HepG2 (cell line): Measurements from ENCODE around the gene H3-3A. TPM values are rescaled to one million over a fixed set of nuclear protein-coding genes. Genes with fewer than 3 reads are reported as not detected.

Experiments used
- LCORL ChIP-seq, 2 experiments: fragments of 450-650 bp in 1 of 2; sonication (generic) in 1 of 2; formaldehyde crosslinking in 1 of 2; IDR thresholded peaks; 2 replicates each; pipeline versions ENCODE4 v1.5.0 to v1.6.1; 2017 to 2020; ENCODE audit warnings: antibody characterized with exemption in 1 of 2, missing genetic modification reagents in 1 of 2
- SP1 ChIP-seq, 2 experiments: fragments of 450-650 bp in 1 of 2; sonication (generic) in 1 of 2; formaldehyde crosslinking in 1 of 2; IDR thresholded peaks; 2 replicates each; pipeline versions ENCODE4 v1.4.0 to v1.6.1; 2016 to 2020; ENCODE audit warnings: missing genetic modification reagents in 1 of 2
- SYNCRIP ChIP-seq: fragments of 200-400 bp; formaldehyde crosslinking; IDR thresholded peaks from 2 replicates; pipeline ENCODE4 v1.6.1; 2018; ENCODE audit warnings: mild to moderate bottlenecking, low read depth, low read length; ENCODE audit not compliant: insufficient read depth
- TBP ChIP-seq: sonication (generic); formaldehyde crosslinking; IDR thresholded peaks from 2 replicates; pipeline ENCODE4 v1.5.0; 2020; ENCODE audit warnings: missing genetic modification reagents
- ZBTB8A ChIP-seq: sonication (generic); formaldehyde crosslinking; IDR thresholded peaks from 2 replicates; pipeline ENCODE4 v1.4.0; 2020; ENCODE audit warnings: mild to moderate bottlenecking, low read depth, missing genetic modification reagents, borderline replicate concordance
- ZFP62 ChIP-seq: sonication (generic); formaldehyde crosslinking; IDR thresholded peaks from 2 replicates; pipeline ENCODE4 v1.4.0; 2020; ENCODE audit warnings: missing genetic modification reagents
- ZNF350 ChIP-seq: sonication (generic); formaldehyde crosslinking; IDR thresholded peaks from 2 replicates; pipeline ENCODE4 v1.4.0; 2020; ENCODE audit warnings: mild to moderate bottlenecking, low read depth, missing genetic modification reagents, borderline replicate concordance
- ZNF556 ChIP-seq: sonication (generic); formaldehyde crosslinking; IDR thresholded peaks from 2 replicates; pipeline ENCODE4 v1.4.0; 2020; ENCODE audit warnings: mild to moderate bottlenecking, missing genetic modification reagents, borderline replicate concordance
- polyA plus RNA-seq, 8 experiments: library from polyadenylated mRNA; depleted of rRNA in 3 of 8; stranded (reverse) in 7 of 8; unstranded in 1 of 8; fragments of >200 nt; fragmentation: Illumina TruSeq in 4 of 8; extraction: Trizol in 4 of 8; gene quantifications; 2 replicates each; pipeline versions ENCODE4 v1.2.1 to v1.2.3, GENCODE V29; 2011 to 2016; ENCODE audit warnings: low read depth in 4 of 8, missing spikeins in 1 of 8, mixed read lengths in 1 of 8; ENCODE audit not compliant: insufficient read depth in 1 of 8
- total RNA-seq, 5 experiments: library from RNA; depleted of rRNA; stranded (reverse); fragments of >200 nt; fragmentation: Illumina TruSeq; extraction: Trizol; gene quantifications; 2 replicates each; pipeline ENCODE4 v1.2.3, GENCODE V29; 2016; ENCODE audit warnings: low read depth in 1 of 5
- TF ChIP-seq, protein P1 (sequence below): sonication (generic); formaldehyde crosslinking; IDR thresholded peaks from 2 replicates; pipeline ENCODE4 v1.4.0; 2020; ENCODE audit warnings: mild to moderate bottlenecking, missing genetic modification reagents
- TF ChIP-seq, protein P2 (sequence below): sonication (generic); formaldehyde crosslinking; IDR thresholded peaks from 2 replicates; pipeline ENCODE4 v1.4.0; 2020; ENCODE audit warnings: missing genetic modification reagents; ENCODE audit errors: not compliant biosample characterization
- TF ChIP-seq, protein P3 (sequence below): sonication (generic); formaldehyde crosslinking; IDR thresholded peaks from 2 replicates; pipeline ENCODE4 v1.8.1; 2023; ENCODE audit warnings: missing genetic modification reagents, mild to moderate bottlenecking, borderline replicate concordance
- TF ChIP-seq, protein P4 (sequence below): sonication (generic); formaldehyde crosslinking; IDR thresholded peaks from 2 replicates; pipeline ENCODE4 v1.8.0; 2022; ENCODE audit warnings: mild to moderate bottlenecking, missing genetic modification reagents, moderate library complexity
- TF ChIP-seq, protein P5 (sequence below): sonication (generic); formaldehyde crosslinking; IDR thresholded peaks from 2 replicates; pipeline ENCODE4 v1.5.1; 2020; ENCODE audit warnings: mild to moderate bottlenecking, missing genetic modification reagents, borderline replicate concordance
- TF ChIP-seq, protein P6 (sequence below): sonication (generic); formaldehyde crosslinking; IDR thresholded peaks from 2 replicates; pipeline ENCODE4 v1.5.0; 2020; ENCODE audit warnings: mild to moderate bottlenecking, missing genetic modification reagents, borderline replicate concordance

The H3-3A gene
- total and polyA plus RNA-seq, 2 of the 13 experiments (the other 11 are each of a cell fraction or from before 2014, with no cell fraction given): 221 to 320 TPM

DNA sequence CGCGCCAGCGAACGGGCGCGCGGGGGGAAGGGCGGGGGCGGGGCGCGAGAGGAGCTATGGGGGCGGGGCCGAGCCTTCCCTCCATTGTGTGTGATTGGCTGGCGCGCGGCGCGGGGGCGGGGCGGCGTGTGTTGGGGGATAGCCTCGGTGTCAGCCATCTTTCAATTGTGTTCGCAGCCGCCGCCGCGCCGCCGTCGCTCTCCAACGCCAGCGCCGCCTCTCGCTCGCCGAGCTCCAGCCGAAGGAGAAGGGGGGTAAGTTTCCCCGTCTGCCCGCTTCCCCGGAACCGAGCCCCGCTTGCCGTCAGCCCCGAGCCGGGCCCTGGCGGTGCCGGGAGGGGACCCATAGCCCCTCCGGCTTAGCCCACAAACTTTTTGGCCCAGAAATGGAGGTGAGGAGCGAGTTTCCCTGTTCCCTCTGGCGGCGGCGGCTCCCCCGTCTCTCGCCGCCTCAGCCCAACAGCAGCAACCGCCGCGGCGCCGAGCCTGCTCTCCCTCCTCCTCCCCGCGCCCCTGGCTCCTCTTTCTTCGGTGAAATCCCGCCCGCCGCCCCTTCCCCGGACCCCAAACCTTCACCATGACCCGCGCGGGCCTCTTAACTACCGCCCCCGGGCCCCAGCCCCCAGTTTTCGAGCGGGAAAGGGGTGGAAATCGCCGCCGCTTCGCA, at the start of gene H3-3A (continued):
- TF ChIP-seq LCORL (IDR thresholded peaks at IDR 0.05): no peak
- TF ChIP-seq LCORL (CRISPR knock-in tag; IDR thresholded peaks at IDR 0.05): no peak
- TF ChIP-seq, protein P1, sequence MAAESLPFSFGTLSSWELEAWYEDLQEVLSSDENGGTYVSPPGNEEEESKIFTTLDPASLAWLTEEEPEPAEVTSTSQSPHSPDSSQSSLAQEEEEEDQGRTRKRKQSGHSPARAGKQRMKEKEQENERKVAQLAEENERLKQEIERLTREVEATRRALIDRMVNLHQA: no peak
- no peak for TF ChIP-seq ZBTB8A (CRISPR knock-in tag)
- TF ChIP-seq, protein P2, sequence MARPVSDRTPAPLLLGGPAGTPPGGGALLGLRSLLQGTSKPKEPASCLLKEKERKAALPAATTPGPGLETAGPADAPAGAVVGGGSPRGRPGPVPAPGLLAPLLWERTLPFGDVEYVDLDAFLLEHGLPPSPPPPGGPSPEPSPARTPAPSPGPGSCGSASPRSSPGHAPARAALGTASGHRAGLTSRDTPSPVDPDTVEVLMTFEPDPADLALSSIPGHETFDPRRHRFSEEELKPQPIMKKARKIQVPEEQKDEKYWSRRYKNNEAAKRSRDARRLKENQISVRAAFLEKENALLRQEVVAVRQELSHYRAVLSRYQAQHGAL (CRISPR knock-in tag): no peak
- TF ChIP-seq, protein P3, sequence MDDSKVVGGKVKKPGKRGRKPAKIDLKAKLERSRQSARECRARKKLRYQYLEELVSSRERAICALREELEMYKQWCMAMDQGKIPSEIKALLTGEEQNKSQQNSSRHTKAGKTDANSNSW (CRISPR knock-in tag): no peak
- TF ChIP-seq SYNCRIP: no peak
- peak; percentile 68 for TF ChIP-seq ZNF350
- TF ChIP-seq ZFP62 (CRISPR knock-in tag): no peak
- TF ChIP-seq TBP (CRISPR knock-in tag): no peak
- TF ChIP-seq, protein P4, sequence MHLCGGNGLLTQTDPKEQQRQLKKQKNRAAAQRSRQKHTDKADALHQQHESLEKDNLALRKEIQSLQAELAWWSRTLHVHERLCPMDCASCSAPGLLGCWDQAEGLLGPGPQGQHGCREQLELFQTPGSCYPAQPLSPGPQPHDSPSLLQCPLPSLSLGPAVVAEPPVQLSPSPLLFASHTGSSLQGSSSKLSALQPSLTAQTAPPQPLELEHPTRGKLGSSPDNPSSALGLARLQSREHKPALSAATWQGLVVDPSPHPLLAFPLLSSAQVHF (CRISPR knock-in tag): 0 out of 2 replicates have a peak, but pooled peaks have one; percentile 23
- no peak for TF ChIP-seq SP1 (IDR thresholded peaks at IDR 0.05)
- peak; percentile 64; the same call in 1 of the 2 replicates for TF ChIP-seq SP1 (CRISPR knock-in tag; IDR thresholded peaks at IDR 0.05)
- TF ChIP-seq ZNF556 (CRISPR knock-in tag): no peak
- TF ChIP-seq, protein P5, sequence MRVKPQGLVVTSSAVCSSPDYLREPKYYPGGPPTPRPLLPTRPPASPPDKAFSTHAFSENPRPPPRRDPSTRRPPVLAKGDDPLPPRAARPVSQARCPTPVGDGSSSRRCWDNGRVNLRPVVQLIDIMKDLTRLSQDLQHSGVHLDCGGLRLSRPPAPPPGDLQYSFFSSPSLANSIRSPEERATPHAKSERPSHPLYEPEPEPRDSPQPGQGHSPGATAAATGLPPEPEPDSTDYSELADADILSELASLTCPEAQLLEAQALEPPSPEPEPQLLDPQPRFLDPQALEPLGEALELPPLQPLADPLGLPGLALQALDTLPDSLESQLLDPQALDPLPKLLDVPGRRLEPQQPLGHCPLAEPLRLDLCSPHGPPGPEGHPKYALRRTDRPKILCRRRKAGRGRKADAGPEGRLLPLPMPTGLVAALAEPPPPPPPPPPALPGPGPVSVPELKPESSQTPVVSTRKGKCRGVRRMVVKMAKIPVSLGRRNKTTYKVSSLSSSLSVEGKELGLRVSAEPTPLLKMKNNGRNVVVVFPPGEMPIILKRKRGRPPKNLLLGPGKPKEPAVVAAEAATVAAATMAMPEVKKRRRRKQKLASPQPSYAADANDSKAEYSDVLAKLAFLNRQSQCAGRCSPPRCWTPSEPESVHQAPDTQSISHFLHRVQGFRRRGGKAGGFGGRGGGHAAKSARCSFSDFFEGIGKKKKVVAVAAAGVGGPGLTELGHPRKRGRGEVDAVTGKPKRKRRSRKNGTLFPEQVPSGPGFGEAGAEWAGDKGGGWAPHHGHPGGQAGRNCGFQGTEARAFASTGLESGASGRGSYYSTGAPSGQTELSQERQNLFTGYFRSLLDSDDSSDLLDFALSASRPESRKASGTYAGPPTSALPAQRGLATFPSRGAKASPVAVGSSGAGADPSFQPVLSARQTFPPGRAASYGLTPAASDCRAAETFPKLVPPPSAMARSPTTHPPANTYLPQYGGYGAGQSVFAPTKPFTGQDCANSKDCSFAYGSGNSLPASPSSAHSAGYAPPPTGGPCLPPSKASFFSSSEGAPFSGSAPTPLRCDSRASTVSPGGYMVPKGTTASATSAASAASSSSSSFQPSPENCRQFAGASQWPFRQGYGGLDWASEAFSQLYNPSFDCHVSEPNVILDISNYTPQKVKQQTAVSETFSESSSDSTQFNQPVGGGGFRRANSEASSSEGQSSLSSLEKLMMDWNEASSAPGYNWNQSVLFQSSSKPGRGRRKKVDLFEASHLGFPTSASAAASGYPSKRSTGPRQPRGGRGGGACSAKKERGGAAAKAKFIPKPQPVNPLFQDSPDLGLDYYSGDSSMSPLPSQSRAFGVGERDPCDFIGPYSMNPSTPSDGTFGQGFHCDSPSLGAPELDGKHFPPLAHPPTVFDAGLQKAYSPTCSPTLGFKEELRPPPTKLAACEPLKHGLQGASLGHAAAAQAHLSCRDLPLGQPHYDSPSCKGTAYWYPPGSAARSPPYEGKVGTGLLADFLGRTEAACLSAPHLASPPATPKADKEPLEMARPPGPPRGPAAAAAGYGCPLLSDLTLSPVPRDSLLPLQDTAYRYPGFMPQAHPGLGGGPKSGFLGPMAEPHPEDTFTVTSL (CRISPR knock-in tag): no peak
- TF ChIP-seq, protein P6, sequence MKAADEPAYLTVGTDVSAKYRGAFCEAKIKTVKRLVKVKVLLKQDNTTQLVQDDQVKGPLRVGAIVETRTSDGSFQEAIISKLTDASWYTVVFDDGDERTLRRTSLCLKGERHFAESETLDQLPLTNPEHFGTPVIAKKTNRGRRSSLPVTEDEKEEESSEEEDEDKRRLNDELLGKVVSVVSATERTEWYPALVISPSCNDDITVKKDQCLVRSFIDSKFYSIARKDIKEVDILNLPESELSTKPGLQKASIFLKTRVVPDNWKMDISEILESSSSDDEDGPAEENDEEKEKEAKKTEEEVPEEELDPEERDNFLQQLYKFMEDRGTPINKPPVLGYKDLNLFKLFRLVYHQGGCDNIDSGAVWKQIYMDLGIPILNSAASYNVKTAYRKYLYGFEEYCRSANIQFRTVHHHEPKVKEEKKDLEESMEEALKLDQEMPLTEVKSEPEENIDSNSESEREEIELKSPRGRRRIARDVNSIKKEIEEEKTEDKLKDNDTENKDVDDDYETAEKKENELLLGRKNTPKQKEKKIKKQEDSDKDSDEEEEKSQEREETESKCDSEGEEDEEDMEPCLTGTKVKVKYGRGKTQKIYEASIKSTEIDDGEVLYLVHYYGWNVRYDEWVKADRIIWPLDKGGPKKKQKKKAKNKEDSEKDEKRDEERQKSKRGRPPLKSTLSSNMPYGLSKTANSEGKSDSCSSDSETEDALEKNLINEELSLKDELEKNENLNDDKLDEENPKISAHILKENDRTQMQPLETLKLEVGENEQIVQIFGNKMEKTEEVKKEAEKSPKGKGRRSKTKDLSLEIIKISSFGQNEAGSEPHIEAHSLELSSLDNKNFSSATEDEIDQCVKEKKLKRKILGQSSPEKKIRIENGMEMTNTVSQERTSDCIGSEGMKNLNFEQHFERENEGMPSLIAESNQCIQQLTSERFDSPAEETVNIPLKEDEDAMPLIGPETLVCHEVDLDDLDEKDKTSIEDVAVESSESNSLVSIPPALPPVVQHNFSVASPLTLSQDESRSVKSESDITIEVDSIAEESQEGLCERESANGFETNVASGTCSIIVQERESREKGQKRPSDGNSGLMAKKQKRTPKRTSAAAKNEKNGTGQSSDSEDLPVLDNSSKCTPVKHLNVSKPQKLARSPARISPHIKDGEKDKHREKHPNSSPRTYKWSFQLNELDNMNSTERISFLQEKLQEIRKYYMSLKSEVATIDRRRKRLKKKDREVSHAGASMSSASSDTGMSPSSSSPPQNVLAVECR (CRISPR knock-in tag): peak; percentile 24; the same call in 1 of the 2 replicates
